BJ (cell line): Measurements from ENCODE around the gene CLEC2A. TPM values are rescaled to one million over a fixed set of nuclear protein-coding genes. Genes with fewer than 3 reads are reported as not detected.

ENCODE experiments used
- CTCF ChIA-PET: fragments of 350-600 bp; formaldehyde crosslinking; extraction: SDS; loops from one replicate; lab custom pipeline; 2021; ENCODE audit warnings: antibody characterized with exemption, inconsistent platforms; lab: Yijun Ruan, JAX
- POLR2A ChIA-PET: fragments of 300-600 bp; sonication (Branson Sonifier 250); formaldehyde crosslinking; extraction: SDS; loops from one replicate; lab custom pipeline; 2021; ENCODE audit warnings: antibody characterized with exemption; lab: Charles Lee
- DNase-seq: peaks from one replicate; pipeline ENCODE4 v3.0.0-alpha.2; 2011; ENCODE audit warnings: low read depth
- H3K27me3 ChIP-seq: 2 replicates; pipeline ENCODE4 v1.6.0; 2011; ENCODE audit warnings: low read length; ENCODE audit not compliant: control insufficient read depth, insufficient read depth
- H3K36me3 ChIP-seq: 2 replicates; pipeline ENCODE4 v1.5.1; 2011; ENCODE audit warnings: low read length; ENCODE audit not compliant: control insufficient read depth, insufficient read depth
- H3K4me3 ChIP-seq: 2 replicates; pipeline ENCODE4 v1.5.1; 2011; ENCODE audit warnings: low read depth, mild to moderate bottlenecking, control low read depth, low read length
- polyA plus RNA-seq: library from polyadenylated mRNA; depleted of rRNA; stranded (reverse); fragments of >200 nt; gene quantifications from 2 replicates; pipeline ENCODE4 v1.2.3, GENCODE V29; 2011
- TF ChIP-seq, protein P1 (sequence below): IDR thresholded peaks from 2 replicates; pipeline ENCODE4 v1.5.1; 2011; ENCODE audit warnings: low read depth, mild to moderate bottlenecking, control low read depth, inconsistent platforms, low read length, moderate library complexity; ENCODE audit not compliant: insufficient read depth

The CLEC2A gene
- polyA plus RNA-seq, 1 experiment = not detected

DNA sequence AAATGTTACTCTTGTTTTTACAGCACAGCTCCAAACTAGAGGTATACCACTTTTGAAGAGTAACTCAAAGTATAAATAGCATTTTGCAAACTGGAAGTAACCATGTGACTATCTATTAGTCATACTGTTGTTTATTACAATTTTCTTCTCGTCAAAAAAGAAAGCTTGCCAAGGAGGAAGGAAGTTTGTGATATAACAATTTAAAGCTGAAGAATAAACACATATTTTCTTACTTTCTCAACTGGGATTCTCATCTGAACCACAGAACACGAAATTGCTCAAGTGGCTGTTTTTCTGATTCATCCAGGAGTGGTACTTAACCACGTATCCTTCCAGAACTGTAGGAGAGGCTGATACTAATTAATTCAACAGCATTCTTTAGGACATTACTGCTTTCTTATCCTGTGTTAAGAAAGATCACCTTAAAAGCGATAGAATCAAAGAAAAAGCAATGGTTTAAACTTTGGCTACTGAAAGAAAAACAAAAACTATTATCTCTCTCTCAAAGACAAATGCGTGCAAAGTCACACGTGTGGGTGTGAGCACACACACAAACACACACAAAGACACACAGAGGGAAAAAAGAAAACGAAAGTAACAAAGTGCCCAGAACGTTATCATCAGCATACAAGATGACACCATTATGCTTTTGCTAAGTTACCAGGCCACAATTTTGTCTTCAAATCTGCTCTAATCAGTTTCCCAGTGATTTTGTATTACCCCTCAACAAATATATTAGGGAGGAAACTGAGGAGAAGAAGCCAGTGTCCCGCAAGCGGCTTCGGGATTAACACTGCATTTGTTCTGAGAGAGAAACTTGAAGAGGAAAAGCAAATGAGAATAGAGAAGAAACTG is 62.6 kb downstream of the CLEC2A start, which contains the start of gene CLEC2B:
Gene CLEC2B (minus strand): TSS at position 48 of the 855 bp plus-strand sequence.
- DNase-seq = peak; percentile 81
- ChIA-PET POLR2A (no interaction called here), CTCF (no interaction called here)
- H3K27me3 ChIP-seq = no peaks in the 10 kb centered on the region
- peak within 1 kb of the TSS; percentile 36 for H3K4me3 ChIP-seq
- no peaks in the 10 kb centered on the region for H3K36me3 ChIP-seq
- TF ChIP-seq, protein P1, sequence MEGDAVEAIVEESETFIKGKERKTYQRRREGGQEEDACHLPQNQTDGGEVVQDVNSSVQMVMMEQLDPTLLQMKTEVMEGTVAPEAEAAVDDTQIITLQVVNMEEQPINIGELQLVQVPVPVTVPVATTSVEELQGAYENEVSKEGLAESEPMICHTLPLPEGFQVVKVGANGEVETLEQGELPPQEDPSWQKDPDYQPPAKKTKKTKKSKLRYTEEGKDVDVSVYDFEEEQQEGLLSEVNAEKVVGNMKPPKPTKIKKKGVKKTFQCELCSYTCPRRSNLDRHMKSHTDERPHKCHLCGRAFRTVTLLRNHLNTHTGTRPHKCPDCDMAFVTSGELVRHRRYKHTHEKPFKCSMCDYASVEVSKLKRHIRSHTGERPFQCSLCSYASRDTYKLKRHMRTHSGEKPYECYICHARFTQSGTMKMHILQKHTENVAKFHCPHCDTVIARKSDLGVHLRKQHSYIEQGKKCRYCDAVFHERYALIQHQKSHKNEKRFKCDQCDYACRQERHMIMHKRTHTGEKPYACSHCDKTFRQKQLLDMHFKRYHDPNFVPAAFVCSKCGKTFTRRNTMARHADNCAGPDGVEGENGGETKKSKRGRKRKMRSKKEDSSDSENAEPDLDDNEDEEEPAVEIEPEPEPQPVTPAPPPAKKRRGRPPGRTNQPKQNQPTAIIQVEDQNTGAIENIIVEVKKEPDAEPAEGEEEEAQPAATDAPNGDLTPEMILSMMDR = no peak

DNA sequence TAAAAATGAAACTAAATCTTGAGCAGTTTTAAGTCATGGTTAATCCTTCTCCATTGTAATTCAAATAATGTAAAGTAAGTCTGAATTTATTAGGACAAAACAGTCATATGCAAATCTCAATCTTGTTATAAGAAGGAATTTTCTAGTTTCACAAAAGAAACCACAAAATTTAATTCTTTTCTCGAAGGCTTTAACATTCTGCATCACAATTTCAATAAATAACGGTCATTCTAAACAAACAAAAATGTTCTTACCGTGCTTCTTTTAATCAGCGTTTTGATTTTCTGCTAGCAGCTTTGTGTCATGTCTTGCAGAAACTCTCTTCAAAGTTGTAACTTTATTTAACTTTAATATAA is 63.2 kb downstream of the CLEC2A start:
- TF ChIP-seq, protein P1 = no peak
- Histone ChIP-seq H3K4me3 (peak overlapping the region; percentile 36), H3K36me3 (no peaks in the 10 kb centered on the region), H3K27me3 (no peaks in the 10 kb centered on the region)
- CTCF ChIA-PET = no interaction called here
- DNase-seq = no peak
- POLR2A ChIA-PET = no interaction called here

DNA sequence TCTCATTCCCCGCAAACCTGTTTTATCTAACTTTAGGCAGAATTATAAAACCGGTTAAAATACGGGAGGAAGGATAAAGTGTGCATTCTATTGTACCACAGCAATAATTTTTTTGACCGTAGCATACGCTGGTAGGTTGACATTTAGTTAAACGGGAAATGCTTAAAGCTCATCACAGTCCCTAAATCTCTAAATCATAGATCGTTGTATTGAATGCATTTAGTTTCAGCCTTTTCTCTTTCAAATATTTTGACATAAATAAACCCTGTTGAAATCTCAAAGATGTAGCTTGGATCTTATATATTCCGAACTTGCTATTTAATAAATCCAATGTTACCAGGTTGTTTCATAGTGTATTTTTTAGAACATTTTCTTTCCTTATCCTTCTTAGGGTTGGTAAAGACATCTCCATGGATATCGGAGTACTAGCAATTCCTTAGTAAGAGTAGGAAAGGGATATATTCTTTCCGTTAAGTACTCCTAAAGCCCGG is 63.8 kb downstream of the CLEC2A start:
- no peaks in the 10 kb centered on the region for H3K36me3 ChIP-seq
- DNase-seq = no peak
- TF ChIP-seq, protein P1 = no peak
- ChIA-PET CTCF (no interaction called here), POLR2A (no interaction called here)
- H3K27me3 ChIP-seq = no peaks in the 10 kb centered on the region
- H3K4me3 ChIP-seq = no peak overlapping the region

DNA sequence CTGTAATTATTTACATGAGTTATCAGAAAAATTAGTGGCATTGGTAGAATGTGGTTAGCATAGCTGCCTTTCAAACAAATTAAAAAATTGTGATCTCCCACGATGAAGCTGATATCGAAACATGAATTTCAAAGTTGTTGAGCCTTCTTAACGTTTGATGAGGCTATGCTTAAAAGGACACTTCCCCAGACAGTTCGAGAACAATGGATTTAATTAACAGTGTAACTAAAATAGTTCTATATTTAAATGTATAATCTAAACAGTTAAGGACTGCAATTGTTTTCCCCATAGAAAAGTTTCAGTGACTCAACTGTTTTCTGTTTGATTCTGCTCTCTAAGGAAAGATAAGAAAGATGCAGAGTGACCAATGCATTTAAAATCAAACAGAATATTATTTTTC is 64.6 kb downstream of the CLEC2A start:
- TF ChIP-seq, protein P1 = no peak
- no peak overlapping the region for H3K4me3 ChIP-seq
- POLR2A ChIA-PET = no interaction called here
- no peaks in the 10 kb centered on the region for H3K36me3 ChIP-seq
- H3K27me3 ChIP-seq = no peaks in the 10 kb centered on the region
- no peak for DNase-seq
- CTCF ChIA-PET = interaction anchor here (1.3 kb wide), 1 partner anchor 18 kb away, joined by 4 read pairs; no protein-coding TSS in a partner anchor

DNA sequence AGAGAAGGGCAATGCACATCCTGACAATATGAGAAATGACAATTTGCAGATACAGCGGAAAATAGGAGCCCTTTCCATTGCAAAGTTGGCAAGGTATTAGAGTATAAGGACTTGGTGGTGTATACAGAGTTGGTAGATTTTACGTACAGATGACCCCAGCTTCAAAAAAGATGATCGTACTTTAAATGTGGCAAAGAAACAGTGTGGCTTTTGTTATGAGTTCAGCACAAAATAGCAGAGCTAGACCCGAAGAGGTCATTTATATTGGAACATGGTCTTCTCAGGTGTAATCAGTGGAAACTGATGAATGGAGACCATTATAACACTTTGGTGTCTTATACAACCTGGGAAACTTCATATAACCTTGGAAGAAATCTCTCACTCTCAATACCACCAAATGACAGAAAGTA is 65.3 kb downstream of the CLEC2A start:
- no peak overlapping the region for H3K4me3 ChIP-seq
- ChIA-PET CTCF (interaction anchor here (1.3 kb wide), 1 partner anchor 17 kb away, joined by 4 read pairs; no protein-coding TSS in a partner anchor), POLR2A (no interaction called here)

More for the DNA sequence above, 65.3 kb downstream of the CLEC2A start:
- no peak for DNase-seq
- Histone ChIP-seq H3K27me3 (no peaks in the 10 kb centered on the region), H3K36me3 (no peaks in the 10 kb centered on the region)
- TF ChIP-seq, protein P1 = no peak
